Measurements from ENCODE around the gene PLPP2. TPM values are rescaled to one million over a fixed set of nuclear protein-coding genes. Genes with fewer than 3 reads are reported as not detected.

PLPP2 gene
- total and polyA plus RNA-seq, 2 of the 4 experiments (the other 2 are of a cell fraction) = 2.3 to 4.2 TPM

GRCh38 chr19:318509-318774 is 27.2 kb upstream of the PLPP2 start:
- H3K4me3 ChIP-seq (ENCODE audit: insufficient read depth, low read depth, low read length) = no peak overlapping the region
- dilution Hi-C loops (cut with HindIII; ENCODE audit: low sequenced_read_pairs, unreplicated experiment) (no loop called here), in situ Hi-C loops (cut with MboI; ENCODE audit: low sequenced_read_pairs) (no loop called here), intact Hi-C loops (cut with micrococcal nuclease) (no loop called here)
- H2AK5ac ChIP-seq (ENCODE audit: low read depth, low read length) = no peak overlapping the region
- H3K14ac ChIP-seq (replicated peaks; ENCODE audit: low read depth, low read length) = no peak overlapping the region
- WGBS, 2 experiments (ENCODE audit: extremely low coverage in 2 of 2, insufficient read length in 1 of 2) = no CpG with 5 or more reads among the region's 5 CpGs
- peaks cover 55% of the 10 kb centered on the region for H4K20me1 ChIP-seq (ENCODE audit: insufficient read depth, low read length)
- POLR2A ChIA-PET (ENCODE audit: unreplicated experiment) = no interaction called here
- no peak for DNase-seq
- no peak overlapping the region for H3K4ac ChIP-seq (ENCODE audit: low read depth, low read length)
- peaks cover 9% of the 10 kb centered on the region for H3K9me1 ChIP-seq (ENCODE audit: insufficient read depth, low read length)
- TF ChIP-seq CEBPB (IDR thresholded peaks at IDR 0.05; ENCODE audit: low read depth, low read length) (no peak), NFE2L2 (IDR thresholded peaks at IDR 0.05; ENCODE audit: low read depth, low read length) (no peak), CHD1 (IDR thresholded peaks at IDR 0.05; ENCODE audit: low read depth, low read length) (no peak), FOS (IDR thresholded peaks at IDR 0.05; ENCODE audit: low read depth, low read length) (no peak), CTCF (conservative IDR thresholded peaks at IDR 0.05; ENCODE audit: low read depth, low read length) (no peak), MXI1 (IDR thresholded peaks at IDR 0.05; ENCODE audit: borderline replicate concordance, low read depth, low read length) (no peak), POLR2A (IDR thresholded peaks at IDR 0.05; ENCODE audit: low read depth, low read length) (no peak), RCOR1 (IDR thresholded peaks at IDR 0.05; ENCODE audit: insufficient replicate concordance, low read length) (no peak), MAZ (IDR thresholded peaks at IDR 0.05; ENCODE audit: borderline replicate concordance, low read depth, low read length) (no peak), SMC3 (IDR thresholded peaks at IDR 0.05; ENCODE audit: low read depth, low read length) (no peak), MAFK (IDR thresholded peaks at IDR 0.05; ENCODE audit: low read depth, low read length) (no peak), ELK1 (IDR thresholded peaks at IDR 0.05; ENCODE audit: borderline replicate concordance, low read depth, low read length) (no peak), RFX5 (IDR thresholded peaks at IDR 0.05; ENCODE audit: low read depth, low read length) (no peak), RAD21 (IDR thresholded peaks at IDR 0.05; ENCODE audit: low read length) (no peak), USF2 (IDR thresholded peaks at IDR 0.05; ENCODE audit: low read depth, low read length) (no peak)
- no peak overlapping the region for H3K27ac ChIP-seq (ENCODE audit: insufficient read depth, low read length)
- no peak overlapping the region for H3K9ac ChIP-seq (ENCODE audit: low read depth, low read length)
- no peaks in the 10 kb centered on the region for H3K27me3 ChIP-seq (ENCODE audit: control insufficient read depth, insufficient read depth, low read length)
- no peak overlapping the region for H2BK120ac ChIP-seq (ENCODE audit: low read depth, low read length)
- no peak overlapping the region for H3K23ac ChIP-seq (ENCODE audit: low read depth, low read length)
- no peak overlapping the region for H2AFZ ChIP-seq (replicated peaks; ENCODE audit: low read length, poor library complexity)
- no peak overlapping the region for H4K8ac ChIP-seq (ENCODE audit: low read depth in 2 of 2, low read length in 2 of 2)
- no peaks in the 10 kb centered on the region for H3K4me1 ChIP-seq (ENCODE audit: control insufficient read depth, insufficient read depth, low read length)
- H2AK9ac ChIP-seq (replicated peaks; ENCODE audit: low read depth, low read length, poor library complexity) = no peak overlapping the region
- H4K5ac ChIP-seq (ENCODE audit: low read depth, low read length) = no peak overlapping the region
- H3K4me2 ChIP-seq (ENCODE audit: low read depth, low read length) = no peak overlapping the region
- no peak overlapping the region for H2BK20ac ChIP-seq (ENCODE audit: low read depth, low read length)
- no peak overlapping the region for H2BK15ac ChIP-seq (ENCODE audit: low read depth, low read length)
- H3K56ac ChIP-seq (ENCODE audit: extremely low read depth, insufficient read depth, low read length) = no peak overlapping the region
- no peak overlapping the region for H3K18ac ChIP-seq (ENCODE audit: low read depth, low read length)
- ATAC-seq (ENCODE audit: low read depth) = no peak
- H2BK5ac ChIP-seq (ENCODE audit: low read depth, low read length, poor library complexity, severe bottlenecking) = no peak overlapping the region
- H4K91ac ChIP-seq (ENCODE audit: insufficient read depth, low read depth, low read length) = no peak overlapping the region
- H3K79me1 ChIP-seq (ENCODE audit: low read depth in 1 of 2, low read length in 2 of 2) = peaks cover 28 to 61% of the 10 kb centered on the region in 2 experiments
- H3K36me3 ChIP-seq (ENCODE audit: control insufficient read depth, insufficient read depth, low read length) = peaks cover 56% of the 10 kb centered on the region
- BruUV-seq (replicated peaks) = no TSS peak
- CTCF ChIA-PET = no interaction called here
- peaks cover 7% of the 10 kb centered on the region; the same call in 1 of the 2 replicates for H3K9me3 ChIP-seq (ENCODE audit: control insufficient read depth, insufficient read depth, low read length)

Measured in IMR-90 (cell line).